ENCODE data around the gene PXDC1. TPM values are rescaled to one million over a fixed set of nuclear protein-coding genes. Genes with fewer than 3 reads are reported as not detected.
"Not testable (repeated sequence)": the region's sequence is repeated elsewhere in the genome, so short reads cannot be mapped to it uniquely, and the experiment has no call there.

PXDC1 gene
- total RNA-seq, 1 experiment from 2014 or later: 96.4 TPM

DNA sequence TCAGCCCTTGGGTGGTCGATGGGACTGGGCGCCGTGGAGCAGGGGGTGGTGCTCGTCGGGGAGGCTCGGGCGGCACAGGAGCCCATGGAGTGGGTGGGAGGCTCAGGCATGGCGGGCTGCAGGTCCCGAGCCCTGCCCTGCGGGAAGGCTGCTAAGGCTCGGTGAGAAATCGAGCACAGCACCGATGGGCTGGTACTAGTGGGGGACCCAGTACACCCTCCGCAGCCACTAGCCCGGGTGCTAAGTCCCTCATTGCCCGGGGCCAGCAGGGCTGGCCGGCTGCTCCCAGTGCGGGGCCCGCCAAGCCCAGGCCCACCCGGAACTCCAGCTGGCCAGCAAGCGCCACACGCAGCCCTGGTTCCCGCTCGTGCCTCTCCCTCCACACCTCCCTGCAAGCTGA lies 30.7 kb downstream of the PXDC1 start:
- not testable (repeated sequence) for DNase-seq (ENCODE audit: low read depth in 1 of 2, low spot score in 2 of 2); H3K4me3 ChIP-seq; H3K9me3 ChIP-seq (replicated peaks); H3K27ac ChIP-seq; H3K27me3 ChIP-seq (replicated peaks)
- peaks cover 57% of the 10 kb centered on the region for H3K36me3 ChIP-seq
- peaks cover 25% of the 10 kb centered on the region for H3K4me1 ChIP-seq (replicated peaks)

DNA sequence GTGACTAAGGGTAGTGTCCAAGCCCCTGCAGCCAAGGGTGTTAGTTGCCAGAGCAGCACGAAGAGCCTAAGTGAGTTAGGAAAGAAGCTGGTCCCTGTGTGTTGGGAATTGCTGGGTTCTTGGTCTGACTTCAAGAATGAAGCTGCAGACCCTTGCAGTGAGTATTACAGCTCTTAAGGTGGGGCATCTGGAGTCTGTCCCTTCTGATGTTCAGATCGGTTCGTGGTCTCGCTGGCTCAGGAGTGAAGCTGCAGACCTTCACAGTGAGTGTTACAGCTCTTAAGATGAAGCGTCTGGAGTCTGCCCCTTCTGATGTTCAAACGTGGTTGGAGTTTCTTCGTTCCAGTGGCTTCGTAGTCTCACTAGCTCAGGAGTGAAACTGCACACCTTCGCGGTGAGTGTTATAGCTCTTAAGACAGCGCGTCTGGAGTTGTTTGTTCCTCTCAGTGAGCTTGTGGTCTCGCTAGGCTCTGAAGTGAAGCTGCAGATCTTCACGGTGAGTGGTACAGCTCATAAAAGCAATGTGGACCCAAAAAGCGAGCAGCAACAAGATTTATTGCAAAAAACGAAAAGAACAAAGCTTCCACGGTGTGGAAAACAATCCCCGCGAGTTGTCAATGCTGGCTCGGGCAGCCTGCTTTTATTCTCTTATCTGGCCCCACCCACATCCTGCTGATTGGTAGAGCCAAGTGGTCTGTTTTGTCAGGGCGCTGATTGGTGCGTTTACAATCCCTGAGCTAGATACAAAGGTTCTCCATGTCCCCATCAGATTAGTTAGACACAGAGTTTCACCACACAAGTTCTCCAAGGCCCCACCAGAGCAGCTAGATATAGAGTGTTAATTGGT lies 31.8 kb downstream of the PXDC1 start:
- Histone ChIP-seq H3K4me1 (replicated peaks) (peaks cover 25% of the 10 kb centered on the region), H3K27me3 (replicated peaks) (no peaks in the 10 kb centered on the region), H3K27ac (no peak overlapping the region), H3K9me3 (replicated peaks) (no peaks in the 10 kb centered on the region), H3K36me3 (peaks cover 46% of the 10 kb centered on the region), H3K4me3 (no peak overlapping the region)
- no peak for DNase-seq (ENCODE audit: low read depth in 1 of 2, low spot score in 2 of 2)

DNA sequence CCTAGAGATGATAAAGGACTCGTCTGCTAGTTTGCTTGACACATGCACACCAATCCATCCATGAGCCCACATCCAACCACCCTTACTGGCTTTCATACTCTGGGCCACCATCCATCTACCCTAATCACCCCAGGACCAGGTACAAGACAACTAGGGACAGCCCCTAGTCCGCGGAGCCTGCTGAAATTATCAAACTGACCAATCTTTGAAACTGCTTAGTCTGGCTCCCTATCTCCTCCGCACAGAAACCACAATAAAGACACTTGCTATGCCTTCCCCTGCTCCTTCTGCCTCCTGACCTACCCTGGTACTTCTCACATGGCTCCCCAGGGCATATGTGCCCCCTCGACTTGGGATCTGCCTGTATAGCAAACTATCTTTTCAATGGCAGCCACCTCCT lies 33.1 kb downstream of the PXDC1 start:
- Histone ChIP-seq H3K9me3 (replicated peaks) (no peaks in the 10 kb centered on the region), H3K4me3 (no peak overlapping the region), H3K27me3 (replicated peaks) (no peaks in the 10 kb centered on the region), H3K4me1 (replicated peaks) (peaks cover 25% of the 10 kb centered on the region), H3K36me3 (peaks cover 33% of the 10 kb centered on the region), H3K27ac (no peak overlapping the region)
- no peak for DNase-seq (ENCODE audit: low read depth in 1 of 2, low spot score in 2 of 2)

DNA sequence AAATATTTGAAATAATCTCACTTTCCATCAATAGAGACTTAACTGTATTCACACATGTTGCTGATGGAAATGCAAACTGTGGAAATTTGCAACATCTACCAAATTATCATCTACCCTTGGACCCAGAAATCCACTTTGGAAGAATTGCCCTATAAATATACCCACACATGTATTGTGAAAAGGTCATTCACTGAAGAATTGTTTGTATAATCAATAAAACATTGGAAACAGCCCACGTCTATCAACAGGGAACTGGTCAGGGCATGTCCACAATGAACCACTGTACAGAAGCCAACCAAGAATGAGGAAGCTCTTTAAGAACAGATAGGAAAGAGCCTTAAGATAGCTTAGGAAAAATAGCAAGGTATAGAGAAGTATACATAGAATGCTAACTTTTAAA lies 36.2 kb downstream of the PXDC1 start:
- Histone ChIP-seq H3K4me3 (no peak overlapping the region), H3K27me3 (replicated peaks) (no peaks in the 10 kb centered on the region), H3K4me1 (replicated peaks) (peaks cover 9% of the 10 kb centered on the region; the same call in 1 of the 2 replicates), H3K36me3 (peaks cover 7% of the 10 kb centered on the region), H3K27ac (no peak overlapping the region), H3K9me3 (replicated peaks) (no peaks in the 10 kb centered on the region)
- DNase-seq (ENCODE audit: low read depth in 1 of 2, low spot score in 2 of 2): no peak

- Histone ChIP-seq H3K36me3 (peaks cover 7% of the 10 kb centered on the region), H3K27me3 (replicated peaks) (no peaks in the 10 kb centered on the region), H3K4me3 (no peak overlapping the region), H3K9me3 (replicated peaks) (no peaks in the 10 kb centered on the region), H3K4me1 (replicated peaks) (peaks cover 9% of the 10 kb centered on the region; the same call in 1 of the 2 replicates), H3K27ac (no peak overlapping the region)
- DNase-seq (ENCODE audit: low read depth in 1 of 2, low spot score in 2 of 2): no peak
Observed at GRCh38 chr6:3714768-3715167, 36.7 kb downstream of the PXDC1 start.

- no peak for DNase-seq (ENCODE audit: low read depth in 1 of 2, low spot score in 2 of 2)
- Histone ChIP-seq H3K9me3 (replicated peaks) (no peaks in the 10 kb centered on the region), H3K36me3 (peaks cover 3% of the 10 kb centered on the region), H3K4me1 (replicated peaks) (peaks cover 3% of the 10 kb centered on the region; the same call in 1 of the 2 replicates), H3K4me3 (no peak overlapping the region), H3K27ac (no peak overlapping the region), H3K27me3 (replicated peaks) (no peaks in the 10 kb centered on the region)
Observed at GRCh38 chr6:3714111-3714510, 37.4 kb downstream of the PXDC1 start.

GRCh38 chr6:3712827-3713665 lies 38.5 kb downstream of the PXDC1 start:
- no peak for DNase-seq (ENCODE audit: low read depth in 1 of 2, low spot score in 2 of 2)
- Histone ChIP-seq H3K9me3 (replicated peaks) (no peaks in the 10 kb centered on the region), H3K4me1 (replicated peaks) (no peaks in the 10 kb centered on the region), H3K36me3 (no peaks in the 10 kb centered on the region; the same call in 1 of the 2 replicates), H3K4me3 (no peak overlapping the region), H3K27me3 (replicated peaks) (no peaks in the 10 kb centered on the region), H3K27ac (no peak overlapping the region)

DNA sequence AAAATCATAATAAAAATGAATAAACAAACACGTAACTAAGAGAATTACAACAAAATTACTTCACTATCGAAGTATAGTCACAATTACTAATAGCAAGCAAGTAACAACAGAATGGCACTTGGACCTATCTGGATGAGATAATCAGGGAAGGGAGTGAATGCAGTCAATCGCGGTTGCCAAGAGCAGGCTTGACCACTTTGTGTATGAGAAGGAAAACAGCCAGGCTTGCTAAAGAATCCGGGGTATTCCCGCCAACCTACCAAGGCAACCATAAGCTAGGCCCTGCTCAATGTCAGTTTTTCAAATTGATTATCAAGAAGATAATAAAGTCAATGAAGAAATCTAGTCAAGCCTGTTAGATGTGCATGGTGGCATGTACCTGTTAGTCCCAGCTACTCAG lies 39.7 kb downstream of the PXDC1 start:
- peaks cover 2% of the 10 kb centered on the region; the same call in 1 of the 2 replicates for H3K4me1 ChIP-seq (replicated peaks)
- no peak overlapping the region for H3K4me3 ChIP-seq
- H3K27ac ChIP-seq: no peak overlapping the region
- no peak for DNase-seq (ENCODE audit: low read depth in 1 of 2, low spot score in 2 of 2)
- H3K36me3 ChIP-seq: no peaks in the 10 kb centered on the region; the same call in 1 of the 2 replicates
- no peaks in the 10 kb centered on the region for H3K9me3 ChIP-seq (replicated peaks)
- no peaks in the 10 kb centered on the region for H3K27me3 ChIP-seq (replicated peaks)

GRCh38 chr6:3710403-3710802 lies 41.1 kb downstream of the PXDC1 start:
- H3K4me1 ChIP-seq (replicated peaks): peaks cover 4% of the 10 kb centered on the region; the same call in 1 of the 2 replicates
- H3K36me3 ChIP-seq: no peaks in the 10 kb centered on the region
- H3K9me3 ChIP-seq (replicated peaks): no peaks in the 10 kb centered on the region
- DNase-seq (ENCODE audit: low read depth in 1 of 2, low spot score in 2 of 2): no peak
- no peak overlapping the region for H3K4me3 ChIP-seq
- no peak overlapping the region for H3K27ac ChIP-seq
- H3K27me3 ChIP-seq (replicated peaks): no peaks in the 10 kb centered on the region

- Histone ChIP-seq H3K36me3 (no peaks in the 10 kb centered on the region), H3K4me3 (no peak overlapping the region), H3K9me3 (replicated peaks) (no peaks in the 10 kb centered on the region), H3K27me3 (replicated peaks) (no peaks in the 10 kb centered on the region), H3K4me1 (replicated peaks) (peaks cover 4% of the 10 kb centered on the region; the same call in 1 of the 2 replicates), H3K27ac (no peak overlapping the region)
- DNase-seq (ENCODE audit: low read depth in 1 of 2, low spot score in 2 of 2): no peak
Observed at GRCh38 chr6:3708540-3708939, 43.0 kb downstream of the PXDC1 start.

- Histone ChIP-seq H3K4me1 (replicated peaks) (peaks cover 4% of the 10 kb centered on the region; the same call in 1 of the 2 replicates), H3K36me3 (no peaks in the 10 kb centered on the region), H3K9me3 (replicated peaks) (no peaks in the 10 kb centered on the region), H3K27me3 (replicated peaks) (no peaks in the 10 kb centered on the region), H3K4me3 (no peak overlapping the region), H3K27ac (no peak overlapping the region)
- DNase-seq (ENCODE audit: low read depth in 1 of 2, low spot score in 2 of 2): no peak
Observed at GRCh38 chr6:3707751-3708412, 43.6 kb downstream of the PXDC1 start.

- Histone ChIP-seq H3K27ac (no peak overlapping the region), H3K27me3 (replicated peaks) (no peaks in the 10 kb centered on the region), H3K36me3 (no peaks in the 10 kb centered on the region), H3K9me3 (replicated peaks) (no peaks in the 10 kb centered on the region), H3K4me3 (no peak overlapping the region), H3K4me1 (replicated peaks) (peaks cover 4% of the 10 kb centered on the region; the same call in 1 of the 2 replicates)
- DNase-seq (ENCODE audit: low read depth in 1 of 2, low spot score in 2 of 2): no peak
Observed at GRCh38 chr6:3707024-3707423, 44.5 kb downstream of the PXDC1 start.

GRCh38 chr6:3706547-3706946 lies 45.0 kb downstream of the PXDC1 start:
- Histone ChIP-seq H3K4me3 (no peak overlapping the region), H3K4me1 (replicated peaks) (peaks cover 4% of the 10 kb centered on the region; the same call in 1 of the 2 replicates), H3K27me3 (replicated peaks) (no peaks in the 10 kb centered on the region), H3K36me3 (no peaks in the 10 kb centered on the region), H3K9me3 (replicated peaks) (no peaks in the 10 kb centered on the region), H3K27ac (no peak overlapping the region)
- DNase-seq (ENCODE audit: low read depth in 1 of 2, low spot score in 2 of 2): no peak
